HCT116 (cell line): Measurements from ENCODE around the gene ENO2. TPM values are rescaled to one million over a fixed set of nuclear protein-coding genes. Genes with fewer than 3 reads are reported as not detected.

ENCODE experiments used
- ATAC-seq: fragments of 200-7000 bp; cut with Tn5 transposase; 2 replicates; pipeline ENCODE4 v1.9.1; 2020; ENCODE audit warnings: mild to moderate bottlenecking, moderate library complexity
- BruUV-seq: library from RNA; stranded (reverse); fragments of 400-500 nt; replicated peaks from 2 replicates; lab custom pipeline; 2021; lab: Mats Ljungman, UMichigan
- CTCF ChIA-PET: fragments of 300-600 bp; sonication (Branson Sonifier 250); formaldehyde crosslinking; loops from one replicate; lab custom pipeline; 2021; ENCODE audit warnings: antibody characterized with exemption; lab: Charles Lee
- POLR2A ChIA-PET: fragments of 300-600, 350-600 bp; sonication (Branson Sonifier 250); formaldehyde crosslinking; loops from one replicate; lab custom pipeline; 2021; ENCODE audit warnings: antibody characterized with exemption; lab: Charles Lee
- RAD21 ChIA-PET, 2 experiments: fragments of 300-600 bp; sonication (Branson Sonifier 250); formaldehyde crosslinking; loops; one replicate each; lab custom pipeline; 2023; ENCODE audit warnings: low total read pairs in 2 of 2; ENCODE audit not compliant: uncharacterized antibody in 2 of 2, unreplicated experiment in 2 of 2, low non-redundant PET in 1 of 2; lab: Charles Lee
- DNase-seq: peaks from one replicate; pipeline ENCODE4 v3.0.0-alpha.2; 2010; ENCODE audit warnings: low read depth, low spot score
- H2AFZ ChIP-seq: fragments of 200-600 bp; shearing (Covaris generic), sonication (generic); 2 replicates; pipeline ENCODE4 v1.6.1; 2017; ENCODE audit warnings: low read depth, mixed run types, mixed read lengths, antibody characterized with exemption, low read length; ENCODE audit not compliant: poor library complexity, severe bottlenecking
- H3K27ac ChIP-seq: 2 replicates; pipeline ENCODE4 v1.5.1; 2012; ENCODE audit warnings: low read depth, low read length
- H3K27me3 ChIP-seq: fragments of 200-600 bp; sonication (generic); 2 replicates; pipeline ENCODE4 v1.6.1; 2016; ENCODE audit warnings: mixed run types, low read length, mixed read lengths; ENCODE audit not compliant: insufficient read depth
- H3K36me3 ChIP-seq, 2 experiments: fragments of 200-500 bp in 1 of 2; fragments of 200-600 bp in 1 of 2; sonication (Bioruptor generic) in 1 of 2; sonication (generic) in 1 of 2; 2 replicates each; pipeline versions ENCODE4 v1.5.1 to v1.6.1; 2014 to 2016; ENCODE audit warnings: low read length in 2 of 2, inconsistent platforms in 1 of 2, mixed read lengths in 1 of 2, mixed run types in 1 of 2; ENCODE audit not compliant: insufficient read depth in 2 of 2, control insufficient read depth in 1 of 2
- H3K4me1 ChIP-seq, 2 experiments: fragments of 200-600 bp in 1 of 2; sonication (generic) in 1 of 2; 2 replicates each; pipeline versions ENCODE4 v1.5.1 to v1.6.1; 2012 to 2017; ENCODE audit warnings: low read length in 2 of 2, inconsistent platforms in 1 of 2, mild to moderate bottlenecking in 1 of 2, mixed read lengths in 1 of 2, mixed run types in 1 of 2, moderate library complexity in 1 of 2; ENCODE audit not compliant: insufficient read depth in 2 of 2, control insufficient read depth in 1 of 2
- H3K4me2 ChIP-seq: fragments of 200-600 bp; sonication (generic); 2 replicates; pipeline ENCODE4 v1.6.1; 2017; ENCODE audit warnings: mixed run types, low read length, mixed read lengths
- H3K4me3 ChIP-seq, 2 experiments: fragments of 200-600 bp in 1 of 2; sonication (generic) in 1 of 2; replicated peaks in 1 of 2; 2 replicates each; pipeline ENCODE4 v1.5.1; 2011 to 2016; ENCODE audit warnings: low read length in 2 of 2, control low read depth in 1 of 2, low read depth in 1 of 2, mild to moderate bottlenecking in 1 of 2, mixed read lengths in 1 of 2, mixed run types in 1 of 2
- H3K79me2 ChIP-seq: fragments of 200-600 bp; sonication (generic); 2 replicates; pipeline ENCODE4 v1.6.1; 2017; ENCODE audit warnings: mild to moderate bottlenecking, mixed run types, low read length, moderate library complexity, mixed read lengths; ENCODE audit not compliant: insufficient read depth
- H3K9ac ChIP-seq: fragments of 200-600 bp; sonication (generic); 2 replicates; pipeline ENCODE4 v1.6.1; 2016; ENCODE audit warnings: low read length, mixed read lengths
- H3K9me2 ChIP-seq: fragments of 200-600 bp; sonication (generic), shearing (Covaris generic); 2 replicates; pipeline ENCODE4 v1.6.1; 2017; ENCODE audit warnings: mixed run types, mild to moderate bottlenecking, moderate library complexity; ENCODE audit not compliant: insufficient read depth
- H3K9me3 ChIP-seq, 2 experiments: fragments of 200-500 bp in 1 of 2; fragments of 200-600 bp in 1 of 2; sonication (Bioruptor generic) in 1 of 2; sonication (generic) in 1 of 2; 2 replicates each; pipeline ENCODE4 v1.6.1; 2014 to 2017; ENCODE audit warnings: low read length in 2 of 2, mixed read lengths in 2 of 2, inconsistent platforms in 1 of 2, low read depth in 1 of 2, mild to moderate bottlenecking in 1 of 2, mixed run types in 1 of 2, moderate library complexity in 1 of 2; ENCODE audit not compliant: control insufficient read depth in 1 of 2, insufficient read depth in 1 of 2
- H4K20me1 ChIP-seq: fragments of 200-600 bp; sonication (generic), shearing (Covaris generic); 2 replicates; pipeline ENCODE4 v1.6.1; 2017; ENCODE audit warnings: mixed run types, mild to moderate bottlenecking, moderate library complexity; ENCODE audit not compliant: insufficient read depth
- ATF3 ChIP-seq: IDR thresholded peaks from 2 replicates; pipeline ENCODE4 v1.6.1; 2012
- CBX3 ChIP-seq: IDR thresholded peaks from 2 replicates; pipeline ENCODE4 v1.6.1; 2012; ENCODE audit warnings: low read depth
- EZH2phosphoT487 ChIP-seq: fragments of 200-600 bp; IDR thresholded peaks from 2 replicates; pipeline ENCODE4 v1.6.1; 2018; ENCODE audit warnings: antibody characterized with exemption, borderline replicate concordance
- POLR2A ChIP-seq: IDR thresholded peaks from 2 replicates; pipeline ENCODE4 v1.7.0; 2011; ENCODE audit warnings: borderline replicate concordance; ENCODE audit not compliant: insufficient read depth, insufficient read length; ENCODE audit errors: extremely low read depth
- POLR2AphosphoS5 ChIP-seq: IDR thresholded peaks from 2 replicates; pipeline ENCODE4 v1.6.1; 2011; ENCODE audit warnings: mild to moderate bottlenecking, low read depth, low read length, moderate library complexity
- RAD21 ChIP-seq: IDR thresholded peaks from 2 replicates; pipeline ENCODE4 v1.6.1; 2012; ENCODE audit warnings: low read depth, mild to moderate bottlenecking
- SIN3A ChIP-seq: IDR thresholded peaks from 2 replicates; pipeline ENCODE4 v1.6.1; 2012; ENCODE audit warnings: low read depth
- TCF7L2 ChIP-seq: IDR thresholded peaks from 2 replicates; pipeline ENCODE4 v1.7.0; 2011; ENCODE audit warnings: borderline replicate concordance, inconsistent platforms; ENCODE audit not compliant: insufficient read depth, insufficient read length; ENCODE audit errors: extremely low read depth
- YY1 ChIP-seq: IDR thresholded peaks from 2 replicates; pipeline ENCODE4 v1.6.1; 2011; ENCODE audit warnings: low read length, low read depth, moderate library complexity, mild to moderate bottlenecking; ENCODE audit not compliant: insufficient replicate concordance; ENCODE audit errors: extremely low read depth
- ZFX ChIP-seq: fragments of 450-650 bp; IDR thresholded peaks from 2 replicates; pipeline ENCODE4 v1.6.1; 2017
- intact Hi-C: fragments of 100-400 bp; cut with micrococcal nuclease; formaldehyde crosslinking; loops from 2 replicates; pipeline ENCODE4 v1.10.0; 2022
- total RNA-seq: library from RNA; stranded (reverse); gene quantifications from one replicate; pipeline ENCODE4 v1.2.1, GENCODE V29; 2021; ENCODE audit not compliant: unreplicated experiment
- TF ChIP-seq, protein P1 (sequence below), 3 experiments: fragments of 200-600 bp in 1 of 3; sonication (generic) in 1 of 3; IDR thresholded peaks in 2 of 3; conservative IDR thresholded peaks in 1 of 3; 2 replicates each; pipeline ENCODE4 v1.5.1; 2012 to 2017; ENCODE audit warnings: low read depth in 2 of 3, low read length in 2 of 3, antibody characterized with exemption in 1 of 3, borderline replicate concordance in 1 of 3, control low read depth in 1 of 3, mild to moderate bottlenecking in 1 of 3, mixed read lengths in 1 of 3, mixed run types in 1 of 3, moderate library complexity in 1 of 3; ENCODE audit not compliant: insufficient read depth in 1 of 3

The ENO2 gene
- total RNA-seq, 1 experiment from 2014 or later, result 117 TPM

DNA sequence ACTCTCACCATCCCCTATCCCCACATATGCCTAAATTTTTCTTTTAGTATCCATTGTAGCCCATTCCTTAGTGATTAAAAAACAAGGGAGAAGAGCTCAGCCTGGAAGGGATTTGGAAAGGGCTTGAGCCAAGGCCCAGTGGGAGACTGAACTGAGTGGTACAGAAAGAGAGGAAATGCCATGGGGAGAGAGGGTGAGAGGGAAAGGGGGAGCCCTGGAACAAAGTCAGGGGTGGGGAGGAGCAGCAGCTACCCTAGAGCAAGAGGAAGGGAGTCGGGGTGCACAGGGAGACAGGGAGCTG, 10.8 kb downstream of the ENO2 start:
- Histone ChIP-seq H3K4me3 (peak overlapping the region; percentile 79 to 81), H3K27me3 (no peaks in the 10 kb centered on the region), H3K9ac (peak overlapping the region; percentile 96), H3K36me3 (peaks cover 0 to 5% of the 10 kb centered on the region in 2 experiments; a peak in 1 of 4 replicates), H3K9me2 (no peaks in the 10 kb centered on the region), H3K9me3 (no peaks in the 10 kb centered on the region), H3K79me2 (peaks cover 30% of the 10 kb centered on the region), H3K27ac (peak overlapping the region; percentile 99)
- ATAC-seq (peak; percentile 13; the same call in 1 of the 2 replicates), DNase-seq (no peak)
- ChIA-PET POLR2A (interaction anchor here (0.9 to 5.1 kb wide), 18 partner anchors 8 to 183 kb away, joined by 3 to 96 read pairs (median 4); partner anchors contain the start of genes C12orf57, CDCA3, RNU7-1 and SPSB2), CTCF (interaction anchor here (0.8 to 3.5 kb wide), 17 partner anchors 11 to 183 kb away, joined by 3 to 30 read pairs (median 5); partner anchors contain the start of genes C12orf57, C1RL, ENO2 and LRRC23)
- intact Hi-C loops, result loop anchor here (2.0 to 5.0 kb wide), 3 partner anchors 14 to 53 kb away; partner anchors contain the start of gene SPSB2
- peak; percentile 41; the same call in 1 of the 2 replicates for TF ChIP-seq ZFX
- TF ChIP-seq CBX3, result no peak
- TF ChIP-seq, all 23 proteins: peak for 1
- H3K4me1 ChIP-seq, result peaks cover 25 to 58% of the 10 kb centered on the region in 2 experiments
- BruUV-seq, result no TSS peak
- peak overlapping the region; percentile 89 for H3K4me2 ChIP-seq
- H4K20me1 ChIP-seq, result no peaks in the 10 kb centered on the region
- H2AFZ ChIP-seq, result no peak overlapping the region
- RAD21 ChIA-PET, result interaction anchor here (0.8 to 1.7 kb wide), 4 partner anchors 13 to 37 kb away, joined by 3 to 5 read pairs (median 4); partner anchors contain the start of genes C12orf57 (in 1 of the 2) and RNU7-1 (in 1 of the 2)

DNA sequence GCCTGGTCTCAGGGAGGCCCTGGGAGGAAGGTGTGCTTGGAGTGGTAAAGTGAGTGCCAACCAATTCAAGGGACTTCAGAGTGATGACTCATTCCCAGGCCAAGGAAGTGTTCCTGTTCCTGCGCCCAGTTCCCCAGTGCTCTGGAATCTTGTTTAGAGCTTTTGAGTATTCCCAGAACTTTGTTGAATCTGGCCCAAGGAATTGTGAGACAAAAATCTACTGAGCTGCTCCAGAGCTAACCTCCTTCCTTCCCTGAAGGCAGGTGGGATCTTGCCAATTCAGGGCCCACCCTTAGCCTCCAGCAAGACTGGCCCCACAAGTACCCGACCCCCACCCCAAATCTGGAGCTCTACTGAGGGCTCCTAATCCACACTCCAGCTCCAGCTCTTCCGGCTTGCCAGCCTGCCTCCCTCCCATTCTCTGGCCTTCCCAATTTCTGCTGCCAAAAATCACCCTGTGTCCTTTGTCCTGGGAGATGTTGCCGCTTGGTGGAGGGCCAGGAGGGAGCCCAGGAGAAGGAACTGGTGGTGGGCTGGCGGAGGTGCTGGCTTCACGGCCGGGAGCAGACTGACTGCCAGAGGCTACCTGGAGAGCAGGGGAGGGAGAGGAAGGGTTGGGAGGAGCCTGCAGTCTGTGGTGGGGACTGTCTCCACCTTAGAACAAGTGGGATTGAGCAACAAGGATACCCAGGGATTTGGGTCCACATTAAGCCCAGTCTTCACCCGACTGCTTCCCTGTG, 11.3 kb downstream of the ENO2 start:
- RAD21 ChIA-PET, result interaction anchor here (0.6 to 1.7 kb wide), 6 partner anchors 12 to 160 kb away, joined by 3 to 5 read pairs (median 3); partner anchors contain the start of genes C12orf57 (in 1 of the 2), RNU7-1 (in 1 of the 2) and SPSB2 (in 1 of the 2)
- BruUV-seq, result no TSS peak
- TF ChIP-seq TCF7L2 (peak; percentile 57), RAD21 (no peak), SIN3A (no peak), YY1 (no peak), CBX3 (no peak), EZH2phosphoT487 (no peak), ATF3 (no peak), POLR2AphosphoS5 (peak; percentile 78), ZFX (no peak), POLR2A (peak; percentile 93)
- TF ChIP-seq, protein P1, sequence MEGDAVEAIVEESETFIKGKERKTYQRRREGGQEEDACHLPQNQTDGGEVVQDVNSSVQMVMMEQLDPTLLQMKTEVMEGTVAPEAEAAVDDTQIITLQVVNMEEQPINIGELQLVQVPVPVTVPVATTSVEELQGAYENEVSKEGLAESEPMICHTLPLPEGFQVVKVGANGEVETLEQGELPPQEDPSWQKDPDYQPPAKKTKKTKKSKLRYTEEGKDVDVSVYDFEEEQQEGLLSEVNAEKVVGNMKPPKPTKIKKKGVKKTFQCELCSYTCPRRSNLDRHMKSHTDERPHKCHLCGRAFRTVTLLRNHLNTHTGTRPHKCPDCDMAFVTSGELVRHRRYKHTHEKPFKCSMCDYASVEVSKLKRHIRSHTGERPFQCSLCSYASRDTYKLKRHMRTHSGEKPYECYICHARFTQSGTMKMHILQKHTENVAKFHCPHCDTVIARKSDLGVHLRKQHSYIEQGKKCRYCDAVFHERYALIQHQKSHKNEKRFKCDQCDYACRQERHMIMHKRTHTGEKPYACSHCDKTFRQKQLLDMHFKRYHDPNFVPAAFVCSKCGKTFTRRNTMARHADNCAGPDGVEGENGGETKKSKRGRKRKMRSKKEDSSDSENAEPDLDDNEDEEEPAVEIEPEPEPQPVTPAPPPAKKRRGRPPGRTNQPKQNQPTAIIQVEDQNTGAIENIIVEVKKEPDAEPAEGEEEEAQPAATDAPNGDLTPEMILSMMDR (IDR thresholded peaks at IDR 0.05 in 2 of 3, conservative IDR thresholded peaks at IDR 0.05 in 1 of 3; ENCODE audit: borderline replicate concordance in 1 of 3, insufficient read depth in 1 of 3, low read depth in 2 of 3, low read length in 2 of 3), result no peak

More for the DNA sequence above, 11.3 kb downstream of the ENO2 start:
- Histone ChIP-seq H3K27ac (peak overlapping the region; percentile 99), H3K9ac (peak overlapping the region; percentile 96), H3K9me3 (no peaks in the 10 kb centered on the region), H3K27me3 (no peaks in the 10 kb centered on the region), H3K4me3 (peak overlapping the region; percentile 79 to 81), H3K79me2 (peaks cover 34% of the 10 kb centered on the region), H3K4me2 (peak overlapping the region; percentile 89), H3K4me1 (peaks cover 25 to 60% of the 10 kb centered on the region in 2 experiments), H3K9me2 (no peaks in the 10 kb centered on the region), H4K20me1 (no peaks in the 10 kb centered on the region), H2AFZ (no peak overlapping the region), H3K36me3 (peaks cover 0 to 6% of the 10 kb centered on the region in 2 experiments; a peak in 1 of 4 replicates)
- DNase-seq (peak; percentile 90), ATAC-seq (peak; percentile 74)
- intact Hi-C loops, result loop anchor here (2.0 to 5.0 kb wide), 3 partner anchors 13 to 53 kb away; partner anchors contain the start of gene SPSB2
- POLR2A ChIA-PET, result interaction anchor here (0.9 to 5.1 kb wide), 20 partner anchors 8 to 182 kb away, joined by 3 to 96 read pairs (median 4); partner anchors contain the start of genes C12orf57, CDCA3, RNU7-1 and SPSB2
- CTCF ChIA-PET, result interaction anchor here (0.8 to 3.5 kb wide), 17 partner anchors 11 to 183 kb away, joined by 3 to 30 read pairs (median 5); partner anchors contain the start of genes C12orf57, C1RL, ENO2 and LRRC23
